ENCODE data around the gene GNMT. TPM values are rescaled to one million over a fixed set of nuclear protein-coding genes. Genes with fewer than 3 reads are reported as not detected.
"Not testable (repeated sequence)": the region's sequence is repeated elsewhere in the genome, so short reads cannot be mapped to it uniquely, and the experiment has no call there.

The GNMT gene
- total and polyA plus RNA-seq, 4 donors, result 1.0 to 4.5 (median 2.2) TPM

GRCh38 chr6:42947950-42948349 is 12.6 kb upstream of the GNMT start:
- no peaks in the 10 kb centered on the region for H3K27me3 ChIP-seq (ENCODE audit: control insufficient read depth in 3 of 3, insufficient read depth in 3 of 3, low read length in 2 of 3)
- no peaks in the 10 kb centered on the region for H3K9me3 ChIP-seq (ENCODE audit: control insufficient read depth in 4 of 4, insufficient read depth in 3 of 4, low read length in 3 of 4)
- no peak for DNase-seq
- no peaks in the 10 kb centered on the region for H3K4me1 ChIP-seq (ENCODE audit: control insufficient read depth in 5 of 5, insufficient read depth in 5 of 5, low read length in 5 of 5)
- TF ChIP-seq CTCF (IDR thresholded peaks at IDR 0.05; ENCODE audit: control extremely low read depth, extremely low read depth), result no peak
- H3K27ac ChIP-seq (ENCODE audit: low read depth in 1 of 2, low read length in 1 of 2), result no peak overlapping the region
- peaks cover 0 to 5% (median 3%) of the 10 kb centered on the region in 4 donors for H3K36me3 ChIP-seq (ENCODE audit: control insufficient read depth in 4 of 4, insufficient read depth in 4 of 4, low read length in 4 of 4)
- no peak for ATAC-seq (ENCODE audit: insufficient read depth, low FRiP score)
- H3K9ac ChIP-seq (ENCODE audit: insufficient read depth in 1 of 2, low read length in 2 of 2), result no peak overlapping the region
- no peak overlapping the region for H3K4me3 ChIP-seq

GRCh38 chr6:42952389-42952788 is 8.2 kb upstream of the GNMT start:
- no peak for TF ChIP-seq CTCF (IDR thresholded peaks at IDR 0.05; ENCODE audit: control extremely low read depth, extremely low read depth)
- no peaks in the 10 kb centered on the region for H3K9me3 ChIP-seq (ENCODE audit: control insufficient read depth in 4 of 4, insufficient read depth in 3 of 4, low read length in 3 of 4)
- H3K27me3 ChIP-seq (ENCODE audit: control insufficient read depth in 3 of 3, insufficient read depth in 3 of 3, low read length in 2 of 3), result no peaks in the 10 kb centered on the region
- ATAC-seq (ENCODE audit: insufficient read depth, low FRiP score) (no peak), DNase-seq (no peak)
- H3K27ac ChIP-seq (ENCODE audit: low read depth in 1 of 2, low read length in 1 of 2), result no peak overlapping the region
- no peak overlapping the region for H3K9ac ChIP-seq (ENCODE audit: insufficient read depth in 1 of 2, low read length in 2 of 2)
- H3K36me3 ChIP-seq (ENCODE audit: control insufficient read depth in 4 of 4, insufficient read depth in 4 of 4, low read length in 4 of 4), result no peaks in the 10 kb centered on the region
- H3K4me1 ChIP-seq (ENCODE audit: control insufficient read depth in 5 of 5, insufficient read depth in 5 of 5, low read length in 5 of 5), result no peaks in the 10 kb centered on the region
- WGBS, 2 donors, result 98% methylated on average over 4 of the region's 4 CpGs
- no peak overlapping the region for H3K4me3 ChIP-seq

GRCh38 chr6:42954405-42954804 is 6.1 kb upstream of the GNMT start:
- H3K9me3 ChIP-seq (ENCODE audit: control insufficient read depth in 4 of 4, insufficient read depth in 3 of 4, low read length in 3 of 4); H3K27ac ChIP-seq (ENCODE audit: low read depth in 1 of 2, low read length in 1 of 2); ATAC-seq (ENCODE audit: insufficient read depth, low FRiP score); H3K9ac ChIP-seq (ENCODE audit: insufficient read depth in 1 of 2, low read length in 2 of 2); H3K36me3 ChIP-seq (ENCODE audit: control insufficient read depth in 4 of 4, insufficient read depth in 4 of 4, low read length in 4 of 4); H3K27me3 ChIP-seq (ENCODE audit: control insufficient read depth in 3 of 3, insufficient read depth in 3 of 3, low read length in 2 of 3); H3K4me1 ChIP-seq (ENCODE audit: control insufficient read depth in 5 of 5, insufficient read depth in 5 of 5, low read length in 5 of 5); DNase-seq; H3K4me3 ChIP-seq: not testable (repeated sequence)
- WGBS, 2 donors, result 84 to 90% methylated on average over 4 of the region's 4 CpGs

- 83 to 93% methylated on average over 8 of the region's 8 CpGs for WGBS, 2 donors
- H3K4me1 ChIP-seq (ENCODE audit: control insufficient read depth in 5 of 5, insufficient read depth in 5 of 5, low read length in 5 of 5), result peaks cover 0 to 14% (median 2%) of the 10 kb centered on the region in 5 donors
- H3K27ac ChIP-seq (ENCODE audit: low read depth in 1 of 2, low read length in 1 of 2), result no peak overlapping the region
- H3K4me3 ChIP-seq, result no peak overlapping the region
- peaks cover 0 to 4% (median 3%) of the 10 kb centered on the region in 3 donors for H3K27me3 ChIP-seq (ENCODE audit: control insufficient read depth in 3 of 3, insufficient read depth in 3 of 3, low read length in 2 of 3)
- DNase-seq (peak in 2 of 3 donors; percentile 13 to 43), ATAC-seq (ENCODE audit: insufficient read depth, low FRiP score) (no peak)
- no peaks in the 10 kb centered on the region for H3K9me3 ChIP-seq (ENCODE audit: control insufficient read depth in 4 of 4, insufficient read depth in 3 of 4, low read length in 3 of 4)
- H3K36me3 ChIP-seq (ENCODE audit: control insufficient read depth in 4 of 4, insufficient read depth in 4 of 4, low read length in 4 of 4), result peaks cover 0 to 13% (median 3%) of the 10 kb centered on the region in 4 donors
- H3K9ac ChIP-seq (ENCODE audit: insufficient read depth in 1 of 2, low read length in 2 of 2), result no peak overlapping the region
- no peak for TF ChIP-seq CTCF (IDR thresholded peaks at IDR 0.05; ENCODE audit: control extremely low read depth, extremely low read depth)
Observed at GRCh38 chr6:42958125-42958524, 2.4 kb upstream of the GNMT start.
